Neuronal stem cell (in vitro differentiated cells): ENCODE results near the gene PRKAR2A.
"Not testable (repeated sequence)": the region's sequence is repeated elsewhere in the genome, so short reads cannot be mapped to it uniquely, and the experiment has no call there.

Experiments
- DNase-seq: peaks from one replicate; pipeline ENCODE4 v3.0.0-alpha.2; 2013; ENCODE audit warnings: low spot score
- H2AFZ ChIP-seq: one replicate; pipeline ENCODE4 v1.6.1; 2013; ENCODE audit warnings: mild to moderate bottlenecking, low read length, inconsistent platforms
- H2AK5ac ChIP-seq: 2 replicates; pipeline ENCODE4 v1.6.1; 2013; ENCODE audit warnings: low read depth, mild to moderate bottlenecking, inconsistent platforms, low read length, moderate library complexity, mixed read lengths
- H2BK120ac ChIP-seq: 2 replicates; pipeline ENCODE4 v1.6.1; 2013; ENCODE audit warnings: low read depth, mild to moderate bottlenecking, inconsistent platforms, low read length, moderate library complexity, mixed read lengths
- H2BK12ac ChIP-seq: one replicate; pipeline ENCODE4 v1.6.1; 2013; ENCODE audit warnings: low read length, inconsistent platforms
- H2BK15ac ChIP-seq: 2 replicates; pipeline ENCODE4 v1.6.1; 2013; ENCODE audit warnings: mild to moderate bottlenecking, low read length, inconsistent platforms, mixed read lengths
- H2BK5ac ChIP-seq: one replicate; pipeline ENCODE4 v1.6.1; 2013; ENCODE audit warnings: inconsistent platforms, mild to moderate bottlenecking, low read length, moderate library complexity
- H3K14ac ChIP-seq: one replicate; pipeline ENCODE4 v1.6.1; 2013; ENCODE audit warnings: low read length, inconsistent platforms
- H3K18ac ChIP-seq: 2 replicates; pipeline ENCODE4 v1.6.1; 2013; ENCODE audit warnings: low read length, inconsistent platforms
- H3K23ac ChIP-seq: 2 replicates; pipeline ENCODE4 v1.6.1; 2013; ENCODE audit warnings: low read depth, mild to moderate bottlenecking, mixed read lengths, low read length, inconsistent platforms; ENCODE audit not compliant: poor library complexity
- H3K27ac ChIP-seq: replicated peaks from 3 replicates; pipeline ENCODE4 v1.5.1; 2013; ENCODE audit warnings: low read length, inconsistent platforms
- H3K27me3 ChIP-seq, 3 experiments: 2 replicates each; pipeline ENCODE4 v1.6.1; 2013; ENCODE audit warnings: low read length in 3 of 3, mild to moderate bottlenecking in 2 of 3, inconsistent platforms in 1 of 3, low read depth in 1 of 3, mixed read lengths in 1 of 3, moderate library complexity in 1 of 3; ENCODE audit not compliant: control insufficient read depth in 3 of 3, insufficient read depth in 3 of 3
- H3K36me3 ChIP-seq, 2 donors: replicated peaks in 1 of 2; 2 replicates each; pipeline ENCODE4 v1.6.1; 2013; ENCODE audit warnings: low read length in 2 of 2; ENCODE audit not compliant: control insufficient read depth in 2 of 2, insufficient read depth in 2 of 2
- H3K4ac ChIP-seq: 2 replicates; pipeline ENCODE4 v1.6.1; 2013; ENCODE audit warnings: inconsistent platforms, mild to moderate bottlenecking, low read length, moderate library complexity
- H3K4me1 ChIP-seq, 2 donors: 1 replicate in 1 of 2; 2 replicates in 1 of 2; pipeline ENCODE4 v1.6.1; 2013; ENCODE audit warnings: low read length in 2 of 2, low read depth in 1 of 2; ENCODE audit not compliant: control insufficient read depth in 2 of 2, insufficient read depth in 1 of 2
- H3K4me2 ChIP-seq: one replicate; pipeline ENCODE4 v1.6.1; 2013; ENCODE audit warnings: mild to moderate bottlenecking, low read length, inconsistent platforms; ENCODE audit not compliant: insufficient read depth, poor library complexity, severe bottlenecking
- H3K4me3 ChIP-seq, 2 donors: 2 replicates each; pipeline ENCODE4 v1.5.1; 2013; ENCODE audit warnings: low read length in 2 of 2, mild to moderate bottlenecking in 2 of 2, inconsistent platforms in 1 of 2, moderate library complexity in 1 of 2
- H3K79me1 ChIP-seq: one replicate; pipeline ENCODE4 v1.6.1; 2013; ENCODE audit warnings: low read depth, mild to moderate bottlenecking, inconsistent platforms, low read length, moderate library complexity
- H3K9ac ChIP-seq: one replicate; pipeline ENCODE4 v1.6.1; 2013; ENCODE audit warnings: mild to moderate bottlenecking, low read depth, low read length, inconsistent platforms; ENCODE audit not compliant: poor library complexity
- H3K9me3 ChIP-seq, 2 donors: replicated peaks in 1 of 2; 2 replicates each; pipeline versions ENCODE3 to v1.6.1; 2013; ENCODE audit warnings: low read length in 2 of 2, mild to moderate bottlenecking in 2 of 2, inconsistent platforms in 1 of 2, low read depth in 1 of 2, mixed read lengths in 1 of 2, moderate library complexity in 1 of 2; ENCODE audit not compliant: control insufficient read depth in 2 of 2, insufficient read depth in 1 of 2
- H4K8ac ChIP-seq: one replicate; pipeline ENCODE4 v1.6.1; 2013; ENCODE audit warnings: low read depth, mild to moderate bottlenecking, inconsistent platforms, low read length, moderate library complexity
- H4K91ac ChIP-seq: one replicate; pipeline ENCODE4 v1.6.1; 2013; ENCODE audit warnings: low read length, low read depth, mild to moderate bottlenecking, inconsistent platforms; ENCODE audit not compliant: poor library complexity
- WGBS, 2 donors: extraction: QIAGEN DNeasy Blood & Tissue Kit; methylation state at CpG; one replicate each; pipeline ENCODE4 v1.1.7; 2013; ENCODE audit warnings: missing lambda C conversion rate in 2 of 2, mixed read lengths in 1 of 2; ENCODE audit not compliant: insufficient read length in 2 of 2, insufficient replicate concordance in 1 of 2; ENCODE audit errors: extremely low coverage in 2 of 2; 5-methylcytosine and 5-hydroxymethylcytosine counted together

Gene PRKAR2A

DNA sequence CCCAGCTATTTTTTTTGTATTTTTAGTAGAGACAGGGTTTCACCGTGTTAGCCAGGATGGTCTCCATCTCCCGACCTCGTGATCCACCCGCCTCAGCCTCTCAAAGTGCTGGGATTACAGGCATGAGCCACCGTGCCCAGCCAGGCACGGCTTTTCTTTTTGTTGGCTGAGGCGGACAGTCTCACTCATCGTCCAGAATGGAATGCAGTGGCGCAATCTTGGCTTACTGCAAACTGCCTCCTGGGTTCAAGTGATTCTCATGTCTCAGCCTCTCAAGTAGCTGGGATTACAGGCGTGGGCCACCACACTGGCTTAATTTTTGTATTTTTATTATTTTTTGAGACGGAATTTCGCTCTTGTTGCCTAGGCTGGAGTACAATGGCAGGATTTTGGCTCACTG is 46.8 kb downstream of the PRKAR2A start:
- not testable (repeated sequence) for H3K4ac ChIP-seq, DNase-seq, H3K4me2 ChIP-seq, H2BK5ac ChIP-seq, H2BK12ac ChIP-seq, H3K27ac ChIP-seq, H3K9ac ChIP-seq, H3K14ac ChIP-seq, H3K36me3 ChIP-seq, H3K4me1 ChIP-seq, H3K4me3 ChIP-seq, H4K8ac ChIP-seq, H3K79me1 ChIP-seq, H4K91ac ChIP-seq, H3K23ac ChIP-seq, H2AK5ac ChIP-seq, H3K18ac ChIP-seq, H3K9me3 ChIP-seq, H2AFZ ChIP-seq, H3K27me3 ChIP-seq, H2BK120ac ChIP-seq, H2BK15ac ChIP-seq
- WGBS, 2 donors = no CpG with 5 or more reads among the region's 12 CpGs

- H3K18ac ChIP-seq = no peak overlapping the region
- no peak overlapping the region for H4K91ac ChIP-seq
- DNase-seq = no peak
- no peaks in the 10 kb centered on the region for H3K36me3 ChIP-seq
- no CpG with 5 or more reads among the region's 1 CpG for WGBS, 2 donors
- H3K14ac ChIP-seq = no peak overlapping the region
- H2AK5ac ChIP-seq = no peak overlapping the region
- H3K23ac ChIP-seq = no peak overlapping the region
- H2BK5ac ChIP-seq = no peak overlapping the region
- H3K27ac ChIP-seq = no peak overlapping the region
- H2BK120ac ChIP-seq = no peak overlapping the region
- no peak overlapping the region for H4K8ac ChIP-seq
- no peak overlapping the region for H2BK15ac ChIP-seq
- H3K79me1 ChIP-seq = no peaks in the 10 kb centered on the region
- H3K4me2 ChIP-seq = no peak overlapping the region
- H2BK12ac ChIP-seq = no peak overlapping the region
- H3K9ac ChIP-seq = no peak overlapping the region
- no peaks in the 10 kb centered on the region for H3K4me1 ChIP-seq
- no peaks in the 10 kb centered on the region for H3K9me3 ChIP-seq
- H2AFZ ChIP-seq = no peak overlapping the region
- H3K4ac ChIP-seq = no peak overlapping the region
- H3K27me3 ChIP-seq = no peaks in the 10 kb centered on the region
- no peak overlapping the region for H3K4me3 ChIP-seq
These were observed 48.7 kb downstream of the PRKAR2A start for GRCh38 chr3:48798998-48799397.

DNA sequence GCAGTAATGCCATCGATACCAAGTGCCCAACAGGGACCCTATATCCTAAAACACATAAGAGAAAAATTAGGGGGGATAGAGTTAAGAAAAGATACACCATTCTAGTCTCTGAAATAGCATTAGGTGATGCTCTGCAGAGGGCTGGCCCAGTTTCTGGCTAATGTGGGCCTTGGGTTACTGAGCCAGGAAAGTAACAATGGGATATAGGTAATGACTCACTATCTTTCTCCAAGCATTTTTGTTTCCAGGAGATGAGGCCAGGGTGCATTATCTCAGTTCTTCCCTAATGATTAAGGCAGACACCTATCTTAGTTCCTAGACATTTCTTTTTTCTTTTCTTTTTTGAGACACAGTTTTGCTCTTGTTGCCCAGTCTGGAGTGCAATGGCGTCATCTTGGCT is 50.0 kb downstream of the PRKAR2A start:
- Histone ChIP-seq H3K4me2 (no peak overlapping the region), H4K91ac (no peak overlapping the region)
- WGBS, 2 donors = no CpG with 5 or more reads among the region's 2 CpGs

GRCh38 chr3:48795997-48796732 is 51.5 kb downstream of the PRKAR2A start:
- H3K4me2 ChIP-seq = no peak overlapping the region
- no peak overlapping the region for H2BK5ac ChIP-seq
- H3K4ac ChIP-seq = no peak overlapping the region
- no peak overlapping the region for H2AFZ ChIP-seq
- no peaks in the 10 kb centered on the region for H3K4me1 ChIP-seq
- no peak overlapping the region for H3K4me3 ChIP-seq
- no peak overlapping the region for H3K9ac ChIP-seq
- no peak overlapping the region for H2BK15ac ChIP-seq
- no peak overlapping the region for H3K23ac ChIP-seq
- no CpG with 5 or more reads among the region's 7 CpGs for WGBS, 2 donors
- no peak overlapping the region for H2BK120ac ChIP-seq
- H3K18ac ChIP-seq = no peak overlapping the region
- no peaks in the 10 kb centered on the region for H3K27me3 ChIP-seq
- no peaks in the 10 kb centered on the region for H3K36me3 ChIP-seq
- no peak for DNase-seq
- no peak overlapping the region for H2AK5ac ChIP-seq
- H4K8ac ChIP-seq = no peak overlapping the region
- H3K27ac ChIP-seq = no peak overlapping the region
- H4K91ac ChIP-seq = no peak overlapping the region
- no peak overlapping the region for H2BK12ac ChIP-seq
- no peaks in the 10 kb centered on the region for H3K79me1 ChIP-seq
- no peaks in the 10 kb centered on the region for H3K9me3 ChIP-seq
- no peak overlapping the region for H3K14ac ChIP-seq

More for the DNA sequence above, 50.0 kb downstream of the PRKAR2A start:
- Histone ChIP-seq H3K18ac (no peak overlapping the region), H2AK5ac (no peak overlapping the region), H2BK12ac (no peak overlapping the region), H2BK120ac (no peak overlapping the region), H3K4me1 (no peaks in the 10 kb centered on the region), H3K14ac (no peak overlapping the region), H3K4me3 (no peak overlapping the region), H3K9ac (no peak overlapping the region), H3K4ac (no peak overlapping the region), H3K36me3 (no peaks in the 10 kb centered on the region), H4K8ac (no peak overlapping the region), H2BK5ac (no peak overlapping the region), H3K23ac (no peak overlapping the region), H3K9me3 (no peaks in the 10 kb centered on the region), H3K27me3 (no peaks in the 10 kb centered on the region), H3K27ac (no peak overlapping the region), H2BK15ac (no peak overlapping the region), H3K79me1 (no peaks in the 10 kb centered on the region), H2AFZ (no peak overlapping the region)
- DNase-seq = no peak
